IMR-90 (cell line): Measurements from ENCODE around the gene CTTN. TPM values are rescaled to one million over a fixed set of nuclear protein-coding genes. Genes with fewer than 3 reads are reported as not detected.

Experiments
- ATAC-seq: fragments of 200-7000 bp; cut with Tn5 transposase; 2 replicates; pipeline ENCODE4 v1.9.1; 2020; ENCODE audit warnings: low read depth, mild to moderate bottlenecking, moderate library complexity
- BruUV-seq: library from RNA; stranded (reverse); fragments of 400-500 nt; replicated peaks from 2 replicates; lab custom pipeline; 2021; lab: Mats Ljungman, UMichigan
- CTCF ChIA-PET: fragments of 300-600 bp; formaldehyde crosslinking; extraction: SDS; loops from one replicate; lab custom pipeline; 2021; ENCODE audit warnings: antibody characterized with exemption; lab: Yijun Ruan, JAX
- POLR2A ChIA-PET: fragments of 300-600 bp; sonication (Branson Sonifier 250); formaldehyde crosslinking; loops from one replicate; lab custom pipeline; 2022; ENCODE audit warnings: antibody characterized with exemption; ENCODE audit not compliant: unreplicated experiment; lab: Charles Lee
- DNase-seq: peaks from one replicate; pipeline ENCODE4 v3.0.0; 2013
- H2AFZ ChIP-seq: replicated peaks from 2 replicates; pipeline ENCODE3; 2013; ENCODE audit warnings: low read length, mild to moderate bottlenecking; ENCODE audit not compliant: poor library complexity
- H2AK5ac ChIP-seq: 2 replicates; pipeline ENCODE4 v1.6.1; 2013; ENCODE audit warnings: low read depth, low read length, inconsistent platforms
- H2AK9ac ChIP-seq: replicated peaks from 2 replicates; pipeline ENCODE3; 2013; ENCODE audit warnings: mild to moderate bottlenecking, low read depth, low read length, moderate library complexity; ENCODE audit not compliant: poor library complexity
- H2BK120ac ChIP-seq: 2 replicates; pipeline ENCODE4 v1.6.1; 2013; ENCODE audit warnings: low read depth, low read length, inconsistent platforms
- H2BK15ac ChIP-seq: 3 replicates; pipeline ENCODE4 v1.6.1; 2013; ENCODE audit warnings: low read depth, low read length, inconsistent platforms
- H2BK20ac ChIP-seq: 2 replicates; pipeline ENCODE4 v1.6.1; 2013; ENCODE audit warnings: low read depth, mild to moderate bottlenecking, inconsistent platforms, low read length, moderate library complexity
- H2BK5ac ChIP-seq: 2 replicates; pipeline ENCODE4 v1.6.1; 2013; ENCODE audit warnings: mild to moderate bottlenecking, low read depth, low read length, inconsistent platforms; ENCODE audit not compliant: poor library complexity, severe bottlenecking
- H3K14ac ChIP-seq: replicated peaks from 2 replicates; pipeline ENCODE4 v1.6.1; 2013; ENCODE audit warnings: low read depth, low read length, inconsistent platforms
- H3K18ac ChIP-seq: 2 replicates; pipeline ENCODE4 v1.6.1; 2013; ENCODE audit warnings: low read depth, low read length, control low read depth
- H3K23ac ChIP-seq: 2 replicates; pipeline ENCODE4 v1.6.1; 2013; ENCODE audit warnings: low read depth, low read length, inconsistent platforms
- H3K27ac ChIP-seq: 2 replicates; pipeline ENCODE4 v1.5.1; 2013; ENCODE audit warnings: mild to moderate bottlenecking, control low read depth, low read length; ENCODE audit not compliant: insufficient read depth
- H3K27me3 ChIP-seq: 2 replicates; pipeline ENCODE4 v1.6.1; 2013; ENCODE audit warnings: low read length; ENCODE audit not compliant: control insufficient read depth, insufficient read depth
- H3K36me3 ChIP-seq: 2 replicates; pipeline ENCODE4 v1.6.1; 2013; ENCODE audit warnings: low read length, mixed read lengths; ENCODE audit not compliant: control insufficient read depth, insufficient read depth
- H3K4ac ChIP-seq: 2 replicates; pipeline ENCODE4 v1.6.1; 2013; ENCODE audit warnings: low read depth, low read length, inconsistent platforms
- H3K4me1 ChIP-seq: 2 replicates; pipeline ENCODE4 v1.6.1; 2013; ENCODE audit warnings: low read length, mixed read lengths; ENCODE audit not compliant: control insufficient read depth, insufficient read depth
- H3K4me2 ChIP-seq: 2 replicates; pipeline ENCODE4 v1.6.1; 2013; ENCODE audit warnings: low read depth, mild to moderate bottlenecking, control low read depth, low read length, moderate library complexity
- H3K4me3 ChIP-seq: 2 replicates; pipeline ENCODE4 v1.5.1; 2013; ENCODE audit warnings: low read depth, mild to moderate bottlenecking, control low read depth, low read length, moderate library complexity; ENCODE audit not compliant: insufficient read depth
- H3K56ac ChIP-seq: 2 replicates; pipeline ENCODE4 v1.6.1; 2013; ENCODE audit warnings: low read length, inconsistent platforms; ENCODE audit not compliant: insufficient read depth; ENCODE audit errors: extremely low read depth
- H3K79me1 ChIP-seq, 2 experiments: 2 replicates each; pipeline ENCODE4 v1.6.1; 2013; ENCODE audit warnings: low read length in 2 of 2, inconsistent platforms in 1 of 2, low read depth in 1 of 2
- H3K9ac ChIP-seq: 2 replicates; pipeline ENCODE4 v1.6.1; 2013; ENCODE audit warnings: low read depth, low read length, control low read depth
- H3K9me1 ChIP-seq: 2 replicates; pipeline ENCODE4 v1.6.1; 2013; ENCODE audit warnings: low read length, inconsistent platforms; ENCODE audit not compliant: insufficient read depth
- H3K9me3 ChIP-seq: 2 replicates; pipeline ENCODE4 v1.6.1; 2013; ENCODE audit warnings: low read length; ENCODE audit not compliant: control insufficient read depth, insufficient read depth
- H4K20me1 ChIP-seq: 2 replicates; pipeline ENCODE4 v1.6.1; 2013; ENCODE audit warnings: low read length, inconsistent platforms; ENCODE audit not compliant: insufficient read depth
- H4K5ac ChIP-seq: 2 replicates; pipeline ENCODE4 v1.6.1; 2013; ENCODE audit warnings: mild to moderate bottlenecking, low read depth, low read length, control low read depth
- H4K8ac ChIP-seq, 2 experiments: 2 replicates each; pipeline ENCODE4 v1.6.1; 2013; ENCODE audit warnings: low read depth in 2 of 2, low read length in 2 of 2, control low read depth in 1 of 2, inconsistent platforms in 1 of 2
- H4K91ac ChIP-seq: 2 replicates; pipeline ENCODE4 v1.6.1; 2013; ENCODE audit warnings: low read depth, low read length, inconsistent platforms; ENCODE audit not compliant: insufficient read depth
- BHLHE40 ChIP-seq: fragments of 150-350 bp; IDR thresholded peaks from 2 replicates; pipeline ENCODE4 v1.6.1; 2016; ENCODE audit warnings: mild to moderate bottlenecking, low read depth, low read length
- CEBPB ChIP-seq: IDR thresholded peaks from 2 replicates; pipeline ENCODE4 v1.6.1; 2012; ENCODE audit warnings: low read depth, low read length, improper control_type of control experiment
- FOS ChIP-seq: fragments of 150-350 bp; IDR thresholded peaks from 2 replicates; pipeline ENCODE4 v1.6.1; 2016; ENCODE audit warnings: low read depth, low read length
- MAFK ChIP-seq: IDR thresholded peaks from 2 replicates; pipeline ENCODE4 v1.6.1; 2012; ENCODE audit warnings: low read depth, low read length, improper control_type of control experiment
- MXI1 ChIP-seq: IDR thresholded peaks from 2 replicates; pipeline ENCODE4 v1.6.1; 2012; ENCODE audit warnings: low read depth, mild to moderate bottlenecking, low read length, moderate library complexity, borderline replicate concordance
- NFE2L2 ChIP-seq: fragments of 150-350 bp; IDR thresholded peaks from 2 replicates; pipeline ENCODE4 v1.6.1; 2016; ENCODE audit warnings: low read depth, mild to moderate bottlenecking, low read length
- POLR2A ChIP-seq: IDR thresholded peaks from 2 replicates; pipeline ENCODE4 v1.6.1; 2012; ENCODE audit warnings: mild to moderate bottlenecking, low read depth, low read length
- RAD21 ChIP-seq: IDR thresholded peaks from 2 replicates; pipeline ENCODE4 v1.6.1; 2012; ENCODE audit warnings: low read length, improper control_type of control experiment
- RFX5 ChIP-seq: IDR thresholded peaks from 2 replicates; pipeline ENCODE4 v1.8.0; 2012; ENCODE audit warnings: low read depth, mild to moderate bottlenecking, low read length, moderate library complexity
- SMC3 ChIP-seq: fragments of 150-350 bp; IDR thresholded peaks from 2 replicates; pipeline ENCODE4 v1.6.1; 2016; ENCODE audit warnings: low read depth, mild to moderate bottlenecking, antibody characterized with exemption, low read length, moderate library complexity
- WGBS, 2 experiments: methylation state at CpG; one replicate each; pipeline versions ENCODE4 v1.1.5 to v1.1.7; 2013; ENCODE audit warnings: missing lambda C conversion rate in 2 of 2; ENCODE audit not compliant: insufficient read length in 1 of 2; ENCODE audit errors: extremely low coverage in 2 of 2; 5-methylcytosine and 5-hydroxymethylcytosine counted together
- dilution Hi-C: fragments of 300-500 bp; cut with HindIII; formaldehyde crosslinking; loops from one replicate; pipeline ENCODE4 v1.14.3; 2018; ENCODE audit warnings: low sequenced_read_pairs; ENCODE audit not compliant: unreplicated experiment
- in situ Hi-C: fragments of 300-500 bp; cut with MboI; formaldehyde crosslinking; loops from 3 replicates; pipeline ENCODE4 v1.14.3; 2019; ENCODE audit warnings: low sequenced_read_pairs, inconsistent platforms, mixed read lengths
- intact Hi-C: fragments of 100-400 bp; cut with micrococcal nuclease; formaldehyde crosslinking; loops from 2 replicates; pipeline ENCODE4 v1.10.0; 2022
- polyA plus RNA-seq, 3 experiments: library from polyadenylated mRNA; depleted of rRNA; stranded (reverse); fragments of >200 nt; gene quantifications; 2 replicates each; pipeline ENCODE4 v1.2.3, GENCODE V29; 2012; ENCODE audit warnings: low replicate concordance in 1 of 3
- total RNA-seq: library from RNA; depleted of rRNA; stranded (reverse); fragments of >200 nt; gene quantifications from 2 replicates; pipeline ENCODE4 v1.2.3, GENCODE V29; 2012
- TF ChIP-seq, protein P1 (sequence below): conservative IDR thresholded peaks from 2 replicates; pipeline ENCODE4 v1.5.1; 2012; ENCODE audit warnings: mild to moderate bottlenecking, low read depth, low read length, improper control_type of control experiment
- TF ChIP-seq, protein P2 (sequence below): fragments of 150-350 bp; IDR thresholded peaks from 2 replicates; pipeline ENCODE4 v1.6.1; 2017; ENCODE audit warnings: mild to moderate bottlenecking, antibody characterized with exemption, low read length, low read depth

CTTN gene
- total and polyA plus RNA-seq, 2 of the 4 experiments (the other 2 are of a cell fraction), result 287 to 296 TPM

DNA sequence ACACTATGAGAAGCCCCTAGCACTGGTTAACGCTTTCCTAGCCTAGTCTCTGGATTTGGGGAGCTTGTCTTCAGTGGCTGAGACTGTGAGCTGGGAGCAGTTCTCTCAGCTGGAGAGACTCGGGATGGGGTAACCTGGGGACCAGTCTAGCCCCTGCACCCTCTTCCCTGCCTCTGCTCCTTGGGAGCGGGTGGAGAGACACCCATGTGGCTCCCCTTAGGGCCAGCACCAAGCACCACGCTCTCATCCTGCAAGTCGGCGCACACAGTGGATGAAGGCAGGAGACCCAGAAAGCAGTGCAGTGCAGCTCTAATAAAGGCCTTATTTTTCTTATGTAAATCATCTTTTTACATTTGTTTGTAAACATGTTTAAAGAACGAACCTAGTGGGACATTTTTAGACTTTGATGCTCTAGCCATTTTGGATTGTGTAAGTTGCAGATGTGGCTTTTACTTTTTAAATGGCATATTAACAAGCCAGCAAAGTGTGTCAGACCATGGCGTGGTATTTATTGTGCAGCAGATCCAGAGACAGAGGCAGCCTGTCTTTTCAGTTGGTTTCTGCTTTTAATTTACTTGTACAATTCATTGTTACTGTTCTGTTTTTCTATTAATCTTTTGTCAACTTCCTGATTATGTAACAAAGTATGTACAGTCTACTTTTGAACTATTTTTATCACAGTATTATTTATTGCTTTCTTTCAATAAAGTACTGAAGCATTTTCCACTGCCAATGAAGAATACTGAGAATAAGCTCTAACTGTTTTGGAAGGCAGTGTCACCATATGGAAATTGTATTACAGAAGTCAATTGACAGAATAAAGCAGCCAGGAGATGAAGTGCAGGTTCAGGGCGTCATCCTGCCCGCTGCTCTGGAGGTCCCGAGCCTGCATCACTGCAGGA, 14.4 kb upstream of the CTTN start (continued):
- TF ChIP-seq SMC3 (no peak), POLR2A (no peak), NFE2L2 (no peak)

DNA sequence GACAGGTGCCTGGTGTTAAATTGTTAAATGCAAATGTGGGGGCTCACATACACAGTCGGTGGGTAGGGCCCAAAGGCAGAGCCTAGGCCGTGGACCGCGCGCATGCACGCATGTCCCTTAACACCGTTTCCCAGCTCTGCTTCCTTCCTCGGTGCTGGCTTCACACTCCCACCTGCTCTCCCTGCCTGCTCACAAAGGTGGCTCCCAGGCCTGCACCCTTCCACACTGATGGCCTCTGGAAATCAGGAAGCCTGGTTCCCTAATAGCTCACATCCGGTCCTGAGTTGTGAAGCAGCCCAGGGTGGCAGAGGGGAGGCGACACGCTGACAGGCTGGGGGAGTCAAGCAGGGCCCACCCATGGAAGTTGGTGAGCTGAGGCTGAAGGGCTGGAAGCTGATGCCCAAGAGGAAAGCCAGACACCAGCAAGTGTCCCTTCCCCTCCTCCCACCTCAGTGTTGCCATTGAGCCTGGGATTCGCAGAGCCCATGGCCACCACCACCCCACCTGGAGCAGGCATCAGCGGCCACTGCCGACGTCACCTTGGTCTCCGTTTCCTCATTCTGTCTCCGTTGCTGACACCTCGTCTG, 13.7 kb upstream of the CTTN start:
- no peak overlapping the region for H4K5ac ChIP-seq
- no peak overlapping the region for H2AFZ ChIP-seq
- no peak overlapping the region; the same call in 1 of the 2 replicates for H3K4ac ChIP-seq
- in situ Hi-C loops (no loop called here), intact Hi-C loops (no loop called here), dilution Hi-C loops (no loop called here)
- H3K9me3 ChIP-seq, result no peaks in the 10 kb centered on the region
- ATAC-seq (no peak), DNase-seq (no peak)
- H4K8ac ChIP-seq, result 0 out of 4 replicates have a peak overlapping the region, but pooled peaks of 1 of the 2 experiments have one; percentile 3
- H3K9me1 ChIP-seq, result peaks cover 19% of the 10 kb centered on the region
- H2AK5ac ChIP-seq, result peak overlapping the region; percentile 27; the same call in 1 of the 2 replicates
- peaks cover 18% of the 10 kb centered on the region for H3K4me1 ChIP-seq
- no peak overlapping the region for H2AK9ac ChIP-seq
- H3K27me3 ChIP-seq, result no peaks in the 10 kb centered on the region
- no peak overlapping the region for H3K18ac ChIP-seq
- H2BK15ac ChIP-seq, result no peak overlapping the region
- POLR2A ChIA-PET, result no interaction called here
- H2BK20ac ChIP-seq, result no peak overlapping the region
- 92% methylated on average over 4 of the region's 18 CpGs; no CpG with 5 or more reads in 1 of the 2 experiments for WGBS, 2 experiments
- peak overlapping the region; percentile 6; the same call in 1 of the 2 replicates for H4K91ac ChIP-seq
- peak overlapping the region; percentile 48 for H2BK5ac ChIP-seq
- H2BK120ac ChIP-seq, result no peak overlapping the region; the same call in 1 of the 2 replicates
- peaks cover 14% of the 10 kb centered on the region for H3K36me3 ChIP-seq
- peaks cover 6% of the 10 kb centered on the region for H4K20me1 ChIP-seq
- BruUV-seq, result no TSS peak
- peaks cover 12 to 67% of the 10 kb centered on the region in 2 experiments for H3K79me1 ChIP-seq
- H3K56ac ChIP-seq, result no peak overlapping the region
- no peak overlapping the region for H3K23ac ChIP-seq
- peak overlapping the region; percentile 27; the same call in 1 of the 2 replicates for H3K27ac ChIP-seq
- no peak overlapping the region for H3K4me3 ChIP-seq
- no peak overlapping the region for H3K9ac ChIP-seq
- no peak overlapping the region for H3K4me2 ChIP-seq
- CTCF ChIA-PET, result no interaction called here
- H3K14ac ChIP-seq, result no peak overlapping the region
- TF ChIP-seq, protein P1, sequence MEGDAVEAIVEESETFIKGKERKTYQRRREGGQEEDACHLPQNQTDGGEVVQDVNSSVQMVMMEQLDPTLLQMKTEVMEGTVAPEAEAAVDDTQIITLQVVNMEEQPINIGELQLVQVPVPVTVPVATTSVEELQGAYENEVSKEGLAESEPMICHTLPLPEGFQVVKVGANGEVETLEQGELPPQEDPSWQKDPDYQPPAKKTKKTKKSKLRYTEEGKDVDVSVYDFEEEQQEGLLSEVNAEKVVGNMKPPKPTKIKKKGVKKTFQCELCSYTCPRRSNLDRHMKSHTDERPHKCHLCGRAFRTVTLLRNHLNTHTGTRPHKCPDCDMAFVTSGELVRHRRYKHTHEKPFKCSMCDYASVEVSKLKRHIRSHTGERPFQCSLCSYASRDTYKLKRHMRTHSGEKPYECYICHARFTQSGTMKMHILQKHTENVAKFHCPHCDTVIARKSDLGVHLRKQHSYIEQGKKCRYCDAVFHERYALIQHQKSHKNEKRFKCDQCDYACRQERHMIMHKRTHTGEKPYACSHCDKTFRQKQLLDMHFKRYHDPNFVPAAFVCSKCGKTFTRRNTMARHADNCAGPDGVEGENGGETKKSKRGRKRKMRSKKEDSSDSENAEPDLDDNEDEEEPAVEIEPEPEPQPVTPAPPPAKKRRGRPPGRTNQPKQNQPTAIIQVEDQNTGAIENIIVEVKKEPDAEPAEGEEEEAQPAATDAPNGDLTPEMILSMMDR, result no peak
- TF ChIP-seq CEBPB, result no peak
- TF ChIP-seq SMC3, result no peak
- no peak for TF ChIP-seq MXI1
- no peak for TF ChIP-seq RAD21
- TF ChIP-seq, protein P2, sequence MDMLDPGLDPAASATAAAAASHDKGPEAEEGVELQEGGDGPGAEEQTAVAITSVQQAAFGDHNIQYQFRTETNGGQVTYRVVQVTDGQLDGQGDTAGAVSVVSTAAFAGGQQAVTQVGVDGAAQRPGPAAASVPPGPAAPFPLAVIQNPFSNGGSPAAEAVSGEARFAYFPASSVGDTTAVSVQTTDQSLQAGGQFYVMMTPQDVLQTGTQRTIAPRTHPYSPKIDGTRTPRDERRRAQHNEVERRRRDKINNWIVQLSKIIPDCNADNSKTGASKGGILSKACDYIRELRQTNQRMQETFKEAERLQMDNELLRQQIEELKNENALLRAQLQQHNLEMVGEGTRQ, result no peak
- no peak for TF ChIP-seq NFE2L2
- TF ChIP-seq RFX5, result no peak
- no peak for TF ChIP-seq MAFK
- no peak for TF ChIP-seq POLR2A
- no peak for TF ChIP-seq FOS
- no peak for TF ChIP-seq BHLHE40
